ENCODE results near the gene CKM. TPM values are rescaled to one million over a fixed set of nuclear protein-coding genes. Genes with fewer than 3 reads are reported as not detected.

CKM gene
- total and polyA plus RNA-seq, 2 donors (not counting 1 experiment from before 2014, with no cell fraction given) = not detected

- H4K20me1 ChIP-seq (ENCODE audit: control insufficient read depth, extremely low read depth, insufficient read depth, low read length) = no peaks in the 10 kb centered on the region
- no peaks in the 10 kb centered on the region for H3K79me2 ChIP-seq (ENCODE audit: control insufficient read depth, insufficient read depth, low read length)
- no peak overlapping the region for H3K4me2 ChIP-seq (ENCODE audit: extremely low read depth, insufficient read depth, low read length)
- H3K36me3 ChIP-seq (ENCODE audit: control insufficient read depth, insufficient read depth, low read length) = no peaks in the 10 kb centered on the region
- H3K9me3 ChIP-seq (ENCODE audit: control insufficient read depth, insufficient read depth, low read depth, low read length) = no peaks in the 10 kb centered on the region
- peaks cover 9% of the 10 kb centered on the region for H3K27me3 ChIP-seq (ENCODE audit: control insufficient read depth, insufficient read depth, low read length)
- H3K4me1 ChIP-seq (ENCODE audit: control insufficient read depth, extremely low read depth, insufficient read depth, low read length) = no peaks in the 10 kb centered on the region
- H2AFZ ChIP-seq (ENCODE audit: low read length) = no peak overlapping the region
- no peak for TF ChIP-seq CTCF (conservative IDR thresholded peaks at IDR 0.05 in 1 of 2, IDR thresholded peaks at IDR 0.05 in 1 of 2; ENCODE audit: low read depth in 1 of 2, low read length in 2 of 2)
- no peak for TF ChIP-seq EZH2 (IDR thresholded peaks at IDR 0.05; ENCODE audit: low read length, missing control alignments)
- H3K4me3 ChIP-seq (replicated peaks in 1 of 4; ENCODE audit: control extremely low read depth in 1 of 4, insufficient read depth in 1 of 4, low read depth in 3 of 4, low read length in 4 of 4) = peak overlapping the region in 1 of 4 experiments; percentile 10
- no peak overlapping the region for H3K27ac ChIP-seq (ENCODE audit: insufficient read depth, low read length)
- DNase-seq (ENCODE audit: low read depth in 2 of 2) = peak in 1 of 2 donors; percentile 15
- H3K9ac ChIP-seq (ENCODE audit: insufficient read depth, low read length) = no peak overlapping the region
Observed at GRCh38 chr19:45340899-45341453, 18.3 kb upstream of the CKM start.

GRCh38 chr19:45340232-45340898 is 17.7 kb upstream of the CKM start, which contains the start of gene KLC3:
Gene KLC3, plus strand, starts transcription at chr19:45340750. Its CDS starts 4,792 bp downstream, at chr19:45345542.
- Histone ChIP-seq H3K36me3 (ENCODE audit: control insufficient read depth, insufficient read depth, low read length) (no peaks in the 10 kb centered on the region), H3K9ac (ENCODE audit: insufficient read depth, low read length) (no peak within 1 kb of the TSS), H3K4me1 (ENCODE audit: control insufficient read depth, extremely low read depth, insufficient read depth, low read length) (no peaks in the 10 kb centered on the region), H3K27ac (ENCODE audit: insufficient read depth, low read length) (no peak within 1 kb of the TSS), H3K79me2 (ENCODE audit: control insufficient read depth, insufficient read depth, low read length) (no peaks in the 10 kb centered on the region), H4K20me1 (ENCODE audit: control insufficient read depth, extremely low read depth, insufficient read depth, low read length) (no peaks in the 10 kb centered on the region), H3K27me3 (ENCODE audit: control insufficient read depth, insufficient read depth, low read length) (peaks cover 9% of the 10 kb centered on the region), H2AFZ (ENCODE audit: low read length) (no peak within 1 kb of the TSS), H3K4me3 (replicated peaks in 1 of 4; ENCODE audit: control extremely low read depth in 1 of 4, insufficient read depth in 1 of 4, low read depth in 3 of 4, low read length in 4 of 4) (peak within 1 kb of the TSS in 1 of 4 experiments; percentile 10), H3K4me2 (ENCODE audit: extremely low read depth, insufficient read depth, low read length) (no peak within 1 kb of the TSS), H3K9me3 (ENCODE audit: control insufficient read depth, insufficient read depth, low read depth, low read length) (no peaks in the 10 kb centered on the region)
- DNase-seq (ENCODE audit: low read depth in 2 of 2) = no peak
- TF ChIP-seq EZH2 (IDR thresholded peaks at IDR 0.05; ENCODE audit: low read length, missing control alignments) (no peak), CTCF (conservative IDR thresholded peaks at IDR 0.05 in 1 of 2, IDR thresholded peaks at IDR 0.05 in 1 of 2; ENCODE audit: low read depth in 1 of 2, low read length in 2 of 2) (no peak)

GRCh38 chr19:45339629-45340028 is 17.0 kb upstream of the CKM start:
- Histone ChIP-seq H3K36me3 (ENCODE audit: control insufficient read depth, insufficient read depth, low read length) (no peaks in the 10 kb centered on the region), H3K27ac (ENCODE audit: insufficient read depth, low read length) (no peak overlapping the region), H3K4me1 (ENCODE audit: control insufficient read depth, extremely low read depth, insufficient read depth, low read length) (no peaks in the 10 kb centered on the region), H2AFZ (ENCODE audit: low read length) (no peak overlapping the region), H3K27me3 (ENCODE audit: control insufficient read depth, insufficient read depth, low read length) (peaks cover 9% of the 10 kb centered on the region), H3K9me3 (ENCODE audit: control insufficient read depth, insufficient read depth, low read depth, low read length) (no peaks in the 10 kb centered on the region), H3K4me2 (ENCODE audit: extremely low read depth, insufficient read depth, low read length) (no peak overlapping the region), H3K4me3 (replicated peaks in 1 of 4; ENCODE audit: control extremely low read depth in 1 of 4, insufficient read depth in 1 of 4, low read depth in 3 of 4, low read length in 4 of 4) (no peak overlapping the region), H3K79me2 (ENCODE audit: control insufficient read depth, insufficient read depth, low read length) (no peaks in the 10 kb centered on the region), H3K9ac (ENCODE audit: insufficient read depth, low read length) (no peak overlapping the region), H4K20me1 (ENCODE audit: control insufficient read depth, extremely low read depth, insufficient read depth, low read length) (no peaks in the 10 kb centered on the region)
- TF ChIP-seq CTCF (conservative IDR thresholded peaks at IDR 0.05 in 1 of 2, IDR thresholded peaks at IDR 0.05 in 1 of 2; ENCODE audit: low read depth in 1 of 2, low read length in 2 of 2) (no peak), EZH2 (IDR thresholded peaks at IDR 0.05; ENCODE audit: low read length, missing control alignments) (no peak)
- DNase-seq (ENCODE audit: low read depth in 2 of 2) = no peak

Measured in fibroblast of lung (primary cell).